ENCODE measurements around the gene TNP2.
"Not testable (repeated sequence)": the region's sequence is repeated elsewhere in the genome, so short reads cannot be mapped to it uniquely, and the experiment has no call there.

The TNP2 gene

GRCh38 chr16:11299865-11300559 lies 30.9 kb upstream of the TNP2 start:
- no peak for DNase-seq

- DNase-seq, result not testable (repeated sequence)
Measured at GRCh38 chr16:11298950-11299547, 29.9 kb upstream of the TNP2 start.

GRCh38 chr16:11298143-11298900 lies 29.2 kb upstream of the TNP2 start:
- DNase-seq, result no peak

- peak; percentile 82 for DNase-seq
Measured at GRCh38 chr16:11297492-11298142, 28.5 kb upstream of the TNP2 start.

- DNase-seq, result no peak
Measured at GRCh38 chr16:11296706-11297491, 27.8 kb upstream of the TNP2 start.

GRCh38 chr16:11296351-11296705 lies 27.2 kb upstream of the TNP2 start:
- DNase-seq, result no peak

GRCh38 chr16:11295672-11296071 lies 26.5 kb upstream of the TNP2 start:
- DNase-seq, result no peak

GRCh38 chr16:11292076-11292748 lies 23.1 kb upstream of the TNP2 start:
- DNase-seq, result no peak

- peak; percentile 78 for DNase-seq
Measured at GRCh38 chr16:11291091-11291703, 22.1 kb upstream of the TNP2 start.

GRCh38 chr16:11290102-11290893 lies 21.2 kb upstream of the TNP2 start:
- DNase-seq, result no peak

GRCh38 chr16:11289696-11290095 lies 20.6 kb upstream of the TNP2 start:
- not testable (repeated sequence) for DNase-seq

- DNase-seq, result no peak
Measured at GRCh38 chr16:11289202-11289601, 20.1 kb upstream of the TNP2 start.

GRCh38 chr16:11285842-11286241 lies 16.7 kb upstream of the TNP2 start:
- no peak for DNase-seq

GRCh38 chr16:11283820-11284248 lies 14.7 kb upstream of the TNP2 start:
- peak; percentile 69 for DNase-seq

- no peak for DNase-seq
Measured at GRCh38 chr16:11280616-11281522, 11.7 kb upstream of the TNP2 start, which contains the start of gene PRM1. TSS of gene PRM1 (minus strand) at chr16:11281330. CDS start at chr16:11281238, 92 bp downstream.

GRCh38 chr16:11278681-11279628 lies 9.8 kb upstream of the TNP2 start:
- no peak for DNase-seq

GRCh38 chr16:11277607-11278337 lies 8.6 kb upstream of the TNP2 start:
- no peak for DNase-seq
